CD14-positive monocyte (primary cell): Measurements from ENCODE around the gene BCL2. TPM values are rescaled to one million over a fixed set of nuclear protein-coding genes. Genes with fewer than 3 reads are reported as not detected.

Experiments used
- DNase-seq, 3 donors: peaks; one replicate each; pipeline ENCODE4 v3.0.0-alpha.2; 2011 to 2022
- H2AFZ ChIP-seq: 2 replicates; pipeline ENCODE4 v1.6.0; 2012; ENCODE audit warnings: mild to moderate bottlenecking, low read depth, low read length, inconsistent platforms; ENCODE audit not compliant: insufficient read depth, poor library complexity, severe bottlenecking
- H3K27ac ChIP-seq, 2 donors: 1 replicate in 1 of 2; 2 replicates in 1 of 2; pipeline ENCODE4 v1.5.1; 2012 to 2013; ENCODE audit warnings: low read length in 2 of 2, control low read depth in 1 of 2, inconsistent platforms in 1 of 2, low read depth in 1 of 2, mild to moderate bottlenecking in 1 of 2
- H3K27me3 ChIP-seq, 2 donors: one replicate each; pipeline versions ENCODE4 v1.6.0 to v1.6.1; 2011 to 2013; ENCODE audit warnings: low read length in 2 of 2; ENCODE audit not compliant: control insufficient read depth in 2 of 2, insufficient read depth in 2 of 2
- H3K36me3 ChIP-seq, 2 donors: replicated peaks in 1 of 2; 1 replicate in 1 of 2; 2 replicates in 1 of 2; pipeline versions ENCODE4 v1.5.1 to v1.6.1; 2012 to 2013; ENCODE audit warnings: low read length in 2 of 2, control low read depth in 1 of 2, inconsistent platforms in 1 of 2, mild to moderate bottlenecking in 1 of 2; ENCODE audit not compliant: insufficient read depth in 2 of 2, control insufficient read depth in 1 of 2
- H3K4me1 ChIP-seq, 2 donors: 1 replicate in 1 of 2; 2 replicates in 1 of 2; pipeline versions ENCODE4 v1.5.1 to v1.6.1; 2012 to 2013; ENCODE audit warnings: low read length in 2 of 2, control low read depth in 1 of 2, inconsistent platforms in 1 of 2, mild to moderate bottlenecking in 1 of 2, moderate library complexity in 1 of 2; ENCODE audit not compliant: insufficient read depth in 2 of 2, control insufficient read depth in 1 of 2
- H3K4me2 ChIP-seq: replicated peaks from 2 replicates; pipeline ENCODE3; 2012; ENCODE audit warnings: low read length, moderate library complexity, mild to moderate bottlenecking; ENCODE audit not compliant: poor library complexity, severe bottlenecking; ENCODE audit errors: extremely low read depth
- H3K4me3 ChIP-seq, 3 experiments: fragments of 200-600 bp in 1 of 3; sonication (generic) in 1 of 3; replicated peaks in 1 of 3; 1 replicate in 2 of 3; 2 replicates in 1 of 3; pipeline ENCODE4 v1.5.1; 2011 to 2013; ENCODE audit warnings: low read length in 3 of 3, mild to moderate bottlenecking in 3 of 3, control low read depth in 2 of 3, low read depth in 2 of 3, inconsistent platforms in 1 of 3, moderate library complexity in 1 of 3
- H3K79me2 ChIP-seq: 2 replicates; pipeline ENCODE4 v1.6.0; 2012; ENCODE audit warnings: mild to moderate bottlenecking, control low read depth, inconsistent platforms, low read length, moderate library complexity; ENCODE audit not compliant: insufficient read depth
- H3K9ac ChIP-seq: 2 replicates; pipeline ENCODE4 v1.6.0; 2017; ENCODE audit warnings: low read length, mild to moderate bottlenecking; ENCODE audit not compliant: insufficient read depth, poor library complexity, severe bottlenecking
- H3K9me3 ChIP-seq, 2 donors: replicated peaks in 1 of 2; 1 replicate in 1 of 2; 2 replicates in 1 of 2; pipeline versions ENCODE4 v1.5.1 to v1.6.1; 2012 to 2013; ENCODE audit warnings: low read length in 2 of 2, control low read depth in 1 of 2; ENCODE audit not compliant: control insufficient read depth in 1 of 2, insufficient read depth in 1 of 2
- H4K20me1 ChIP-seq: 2 replicates; pipeline ENCODE4 v1.6.0; 2012; ENCODE audit warnings: mild to moderate bottlenecking, low read length, control low read depth, moderate library complexity; ENCODE audit not compliant: insufficient read depth
- H3K27ac Mint-ChIP-seq, 7 donors: one replicate each; pipeline ENCODE4 v1.8.0; 2020; ENCODE audit warnings: mild to moderate bottlenecking in 7 of 7, mixed read lengths in 7 of 7, moderate library complexity in 6 of 7, inconsistent platforms in 2 of 7
- H3K27me3 Mint-ChIP-seq, 3 donors: one replicate each; pipeline ENCODE4 v1.8.0; 2021 to 2022; ENCODE audit warnings: low read depth in 3 of 3, mild to moderate bottlenecking in 3 of 3, mixed read lengths in 3 of 3, moderate library complexity in 3 of 3, inconsistent platforms in 1 of 3
- H3K36me3 Mint-ChIP-seq, 2 donors: one replicate each; pipeline ENCODE4 v1.8.0; 2020; ENCODE audit warnings: mixed read lengths in 2 of 2, inconsistent platforms in 1 of 2, mild to moderate bottlenecking in 1 of 2
- H3K4me1 Mint-ChIP-seq: one replicate; pipeline ENCODE4 v1.8.0; 2020; ENCODE audit warnings: mild to moderate bottlenecking, mixed read lengths
- H3K4me3 Mint-ChIP-seq, 2 donors: one replicate each; pipeline ENCODE4 v1.8.0; 2020; ENCODE audit warnings: mild to moderate bottlenecking in 2 of 2, mixed read lengths in 2 of 2, moderate library complexity in 1 of 2
- H3K9me3 Mint-ChIP-seq, 7 donors: one replicate each; pipeline ENCODE4 v1.8.0; 2020 to 2022; ENCODE audit warnings: mixed read lengths in 7 of 7, mild to moderate bottlenecking in 6 of 7, moderate library complexity in 6 of 7, inconsistent platforms in 2 of 7
- CTCF ChIP-seq: fragments of 200-600 bp; IDR thresholded peaks from one replicate; pipeline ENCODE4 v1.8.0; 2022; ENCODE audit warnings: antibody characterized with exemption, mild to moderate bottlenecking
- WGBS: methylation state at CpG from one replicate; pipeline ENCODE4 v1.1.5; 2013; ENCODE audit warnings: missing lambda C conversion rate; ENCODE audit not compliant: insufficient coverage; 5-methylcytosine and 5-hydroxymethylcytosine counted together
- intact Hi-C, 2 donors: fragments of 100-400 bp; cut with micrococcal nuclease; formaldehyde crosslinking; loops; one replicate each; pipeline versions ENCODE4 v1.15.0 to v1.15.1; 2023
- polyA plus RNA-seq, 3 donors: library from polyadenylated mRNA; depleted of rRNA in 1 of 3; unstranded in 2 of 3; stranded (reverse) in 1 of 3; fragments of 300-500 nt in 2 of 3; fragments of >200 nt in 1 of 3; fragmentation: Illumina TruSeq in 2 of 3; gene quantifications; 1 replicate in 2 of 3; 2 replicates in 1 of 3; pipeline ENCODE4 v1.2.3, GENCODE V29; 2012 to 2021

Gene BCL2
- polyA plus RNA-seq, 3 donors = 0.58 to 2.5 (median 1.1) TPM

GRCh38 chr18:63182861-63183260, 136.7 kb downstream of the BCL2 start:
- H4K20me1 ChIP-seq = no peaks in the 10 kb centered on the region
- no peak overlapping the region for H3K4me3 Mint-ChIP-seq
- no peaks in the 10 kb centered on the region for H3K36me3 ChIP-seq
- peaks cover 27% of the 10 kb centered on the region for H3K4me1 Mint-ChIP-seq
- 55% methylated on average over 3 of the region's 5 CpGs for WGBS
- peaks cover 7 to 14% of the 10 kb centered on the region in 2 donors for H3K4me1 ChIP-seq
- intact Hi-C loops = no loop called here
- no peak overlapping the region for H3K4me3 ChIP-seq
- H3K9me3 ChIP-seq = no peaks in the 10 kb centered on the region
- no peak overlapping the region for H3K4me2 ChIP-seq
- no peak for TF ChIP-seq CTCF
- no peak for DNase-seq
- H3K36me3 Mint-ChIP-seq = peaks cover 0 to 2% of the 10 kb centered on the region in 2 donors
- H3K9ac ChIP-seq = no peak overlapping the region
- H2AFZ ChIP-seq = no peak overlapping the region
- no peak overlapping the region for H3K27ac ChIP-seq
- no peak overlapping the region for H3K27ac Mint-ChIP-seq
- H3K27me3 Mint-ChIP-seq = peaks cover 0 to 4% (median 0%) of the 10 kb centered on the region in 3 donors
- H3K79me2 ChIP-seq = peaks cover 8% of the 10 kb centered on the region
- no peaks in the 10 kb centered on the region for H3K27me3 ChIP-seq
- H3K9me3 Mint-ChIP-seq = peaks cover 0 to 2% (median 0%) of the 10 kb centered on the region in 7 donors

GRCh38 chr18:63182310-63182772, 137.2 kb downstream of the BCL2 start:
- Histone ChIP-seq H3K27ac (no peak overlapping the region), H3K9me3 (no peaks in the 10 kb centered on the region), H2AFZ (no peak overlapping the region), H3K9ac (no peak overlapping the region), H3K27me3 (no peaks in the 10 kb centered on the region), H3K79me2 (peaks cover 8% of the 10 kb centered on the region), H4K20me1 (no peaks in the 10 kb centered on the region), H3K4me3 (no peak overlapping the region), H3K36me3 (no peaks in the 10 kb centered on the region), H3K4me1 (peaks cover 6 to 13% of the 10 kb centered on the region in 2 donors), H3K4me2 (no peak overlapping the region)
- no peak overlapping the region for H3K4me3 Mint-ChIP-seq
- no peak overlapping the region for H3K27ac Mint-ChIP-seq
- no peak for TF ChIP-seq CTCF
- WGBS = 82% methylated on average over 3 of the region's 5 CpGs
- H3K36me3 Mint-ChIP-seq = peaks cover 0 to 2% of the 10 kb centered on the region in 2 donors
- peaks cover 27% of the 10 kb centered on the region for H3K4me1 Mint-ChIP-seq
- H3K9me3 Mint-ChIP-seq = peaks cover 0 to 2% (median 0%) of the 10 kb centered on the region in 7 donors
- DNase-seq = no peak
- H3K27me3 Mint-ChIP-seq = peaks cover 0 to 4% (median 1%) of the 10 kb centered on the region in 3 donors
- intact Hi-C loops = no loop called here
